Right forelimb (tissue), 1 donor: Measurements from ENCODE around the gene ROM1.

Source experiments
- DNase-seq: peaks from one replicate; pipeline ENCODE4 v3.0.0-alpha.2; 2018

Gene ROM1

GRCh38 chr11:62652161-62653006 is 39.3 kb downstream of the ROM1 start:
- DNase-seq, result no peak

- no peak for DNase-seq
Observed at GRCh38 chr11:62654297-62654696, 41.2 kb downstream of the ROM1 start.

- DNase-seq, result no peak
Observed at GRCh38 chr11:62656796-62657429, 43.9 kb downstream of the ROM1 start.

GRCh38 chr11:62664405-62665074 is 51.5 kb downstream of the ROM1 start:
- no peak for DNase-seq
